ENCODE data around the gene DNAH12. TPM values are rescaled to one million over a fixed set of nuclear protein-coding genes. Genes with fewer than 3 reads are reported as not detected.
"Not testable (repeated sequence)": the region's sequence is repeated elsewhere in the genome, so short reads cannot be mapped to it uniquely, and the experiment has no call there.

DNAH12 gene
- polyA plus RNA-seq, 3 donors: 0.03 TPM; not detected in 2

GRCh38 chr3:57314204-57314603, 229.9 kb downstream of the DNAH12 start:
- Mint-ChIP-seq H3K36me3 (no peaks in the 10 kb centered on the region), H3K9me3 (peaks cover 0 to 9% (median 5%) of the 10 kb centered on the region in 7 donors), H3K27me3 (ENCODE audit: low read depth in 3 of 3) (peaks cover 0 to 2% (median 0%) of the 10 kb centered on the region in 3 donors), H3K4me3 (no peak overlapping the region), H3K4me1 (no peaks in the 10 kb centered on the region), H3K27ac (no peak overlapping the region)
- Histone ChIP-seq H3K4me1 (ENCODE audit: control insufficient read depth in 1 of 2, insufficient read depth in 2 of 2, low read length in 2 of 2) (no peaks in the 10 kb centered on the region), H4K20me1 (ENCODE audit: insufficient read depth, low read length) (no peaks in the 10 kb centered on the region), H2AFZ (ENCODE audit: insufficient read depth, low read depth, low read length, poor library complexity, severe bottlenecking) (no peak overlapping the region), H3K9ac (ENCODE audit: insufficient read depth, low read length, poor library complexity, severe bottlenecking) (no peak overlapping the region), H3K27ac (ENCODE audit: low read depth in 1 of 2, low read length in 2 of 2) (no peak overlapping the region), H3K4me3 (replicated peaks in 1 of 3; ENCODE audit: low read depth in 2 of 3, low read length in 3 of 3) (no peak overlapping the region), H3K79me2 (ENCODE audit: insufficient read depth, low read length) (no peaks in the 10 kb centered on the region), H3K4me2 (replicated peaks; ENCODE audit: extremely low read depth, low read length, poor library complexity, severe bottlenecking) (no peak overlapping the region), H3K36me3 (replicated peaks in 1 of 2; ENCODE audit: control insufficient read depth in 1 of 2, insufficient read depth in 2 of 2, low read length in 2 of 2) (no peaks in the 10 kb centered on the region), H3K27me3 (ENCODE audit: control insufficient read depth in 2 of 2, insufficient read depth in 2 of 2, low read length in 2 of 2) (no peaks in the 10 kb centered on the region), H3K9me3 (replicated peaks in 1 of 2; ENCODE audit: control insufficient read depth in 1 of 2, insufficient read depth in 1 of 2, low read length in 2 of 2) (peaks cover 0 to 6% of the 10 kb centered on the region in 2 donors)
- 100% methylated on average over 1 of the region's 3 CpGs for WGBS (ENCODE audit: insufficient coverage)
- intact Hi-C loops (cut with micrococcal nuclease): no loop called here
- TF ChIP-seq CTCF (IDR thresholded peaks at IDR 0.05): no peak
- DNase-seq: no peak

GRCh38 chr3:57309769-57310360, 234.3 kb downstream of the DNAH12 start:
- no peak overlapping the region for H3K4me3 Mint-ChIP-seq

GRCh38 chr3:57303520-57303919, 240.6 kb downstream of the DNAH12 start:
- not testable (repeated sequence) for H3K4me3 ChIP-seq (replicated peaks in 1 of 3; ENCODE audit: low read depth in 2 of 3, low read length in 3 of 3)

More at GRCh38 chr3:57309769-57310360, 234.3 kb downstream of the DNAH12 start:
- H3K27ac ChIP-seq (ENCODE audit: low read depth in 1 of 2, low read length in 2 of 2): no peak overlapping the region
- no peaks in the 10 kb centered on the region for H3K27me3 ChIP-seq (ENCODE audit: control insufficient read depth in 2 of 2, insufficient read depth in 2 of 2, low read length in 2 of 2)
- H3K9me3 Mint-ChIP-seq: peaks cover 0 to 2% (median 0%) of the 10 kb centered on the region in 7 donors
- no peaks in the 10 kb centered on the region for H3K79me2 ChIP-seq (ENCODE audit: insufficient read depth, low read length)
- 0% methylated on average over 1 of the region's 3 CpGs for WGBS (ENCODE audit: insufficient coverage)
- H3K36me3 Mint-ChIP-seq: no peaks in the 10 kb centered on the region
- H3K9ac ChIP-seq (ENCODE audit: insufficient read depth, low read length, poor library complexity, severe bottlenecking): no peak overlapping the region
- H3K9me3 ChIP-seq (replicated peaks in 1 of 2; ENCODE audit: control insufficient read depth in 1 of 2, insufficient read depth in 1 of 2, low read length in 2 of 2): no peaks in the 10 kb centered on the region
- no peak overlapping the region for H3K4me2 ChIP-seq (replicated peaks; ENCODE audit: extremely low read depth, low read length, poor library complexity, severe bottlenecking)
- no peaks in the 10 kb centered on the region for H3K27me3 Mint-ChIP-seq (ENCODE audit: low read depth in 3 of 3)
- intact Hi-C loops (cut with micrococcal nuclease): no loop called here
- DNase-seq: no peak
- TF ChIP-seq CTCF (IDR thresholded peaks at IDR 0.05): no peak
- no peak overlapping the region for H3K27ac Mint-ChIP-seq
- no peaks in the 10 kb centered on the region for H3K4me1 Mint-ChIP-seq
- no peak overlapping the region for H3K4me3 ChIP-seq (replicated peaks in 1 of 3; ENCODE audit: low read depth in 2 of 3, low read length in 3 of 3)
- H2AFZ ChIP-seq (ENCODE audit: insufficient read depth, low read depth, low read length, poor library complexity, severe bottlenecking): no peak overlapping the region
- no peaks in the 10 kb centered on the region for H4K20me1 ChIP-seq (ENCODE audit: insufficient read depth, low read length)
- H3K36me3 ChIP-seq (replicated peaks in 1 of 2; ENCODE audit: control insufficient read depth in 1 of 2, insufficient read depth in 2 of 2, low read length in 2 of 2): no peaks in the 10 kb centered on the region
- H3K4me1 ChIP-seq (ENCODE audit: control insufficient read depth in 1 of 2, insufficient read depth in 2 of 2, low read length in 2 of 2): no peaks in the 10 kb centered on the region

More at GRCh38 chr3:57303520-57303919, 240.6 kb downstream of the DNAH12 start:
- H3K27ac Mint-ChIP-seq; H3K36me3 ChIP-seq (replicated peaks in 1 of 2; ENCODE audit: control insufficient read depth in 1 of 2, insufficient read depth in 2 of 2, low read length in 2 of 2); DNase-seq; H3K4me3 Mint-ChIP-seq; H3K4me2 ChIP-seq (replicated peaks; ENCODE audit: extremely low read depth, low read length, poor library complexity, severe bottlenecking); H3K9ac ChIP-seq (ENCODE audit: insufficient read depth, low read length, poor library complexity, severe bottlenecking); H3K4me1 Mint-ChIP-seq; H3K36me3 Mint-ChIP-seq; H3K27me3 ChIP-seq (ENCODE audit: control insufficient read depth in 2 of 2, insufficient read depth in 2 of 2, low read length in 2 of 2); H3K27me3 Mint-ChIP-seq (ENCODE audit: low read depth in 3 of 3); H3K27ac ChIP-seq (ENCODE audit: low read depth in 1 of 2, low read length in 2 of 2); intact Hi-C loops (cut with micrococcal nuclease); H3K9me3 Mint-ChIP-seq; H3K79me2 ChIP-seq (ENCODE audit: insufficient read depth, low read length); H2AFZ ChIP-seq (ENCODE audit: insufficient read depth, low read depth, low read length, poor library complexity, severe bottlenecking); H4K20me1 ChIP-seq (ENCODE audit: insufficient read depth, low read length); H3K9me3 ChIP-seq (replicated peaks in 1 of 2; ENCODE audit: control insufficient read depth in 1 of 2, insufficient read depth in 1 of 2, low read length in 2 of 2); H3K4me1 ChIP-seq (ENCODE audit: control insufficient read depth in 1 of 2, insufficient read depth in 2 of 2, low read length in 2 of 2): not testable (repeated sequence)
- 100% methylated on average over 6 of the region's 7 CpGs for WGBS (ENCODE audit: insufficient coverage)

All from CD14-positive monocyte (primary cell).